Activated naive CD8-positive, alpha-beta T cell treated with anti-CD3 and anti-CD28 coated beads, Interleukin-2, amount 10 ng/mL, durations not matched to agents 7 days and 5 days (primary cell): ENCODE data around the gene B4GALT1. TPM values are rescaled to one million over a fixed set of nuclear protein-coding genes. Genes with fewer than 3 reads are reported as not detected.
A peak's percentile ranks its signal among the peaks of the same experiment; 100 is the strongest.

ENCODE experiments used
- ATAC-seq: fragments of 150-1000 bp; cut with Tn5 transposase; one replicate; pipeline ENCODE4 v1.10.0; 2021; ENCODE audit warnings: low read depth, moderate library complexity
- POLR2A ChIA-PET: fragments of 350-600 bp; sonication (Branson Sonifier 250); formaldehyde crosslinking; loops from one replicate; lab custom pipeline; 2021; ENCODE audit warnings: antibody characterized with exemption; lab: Charles Lee
- DNase-seq: peaks from one replicate; pipeline ENCODE4 v3.0.0; 2021
- H3K27ac Mint-ChIP-seq: one replicate; pipeline ENCODE4 v1.8.0; 2022; ENCODE audit warnings: mild to moderate bottlenecking, mixed read lengths
- H3K27me3 Mint-ChIP-seq: one replicate; pipeline ENCODE4 v1.8.0; 2022; ENCODE audit warnings: mild to moderate bottlenecking, moderate library complexity, mixed read lengths
- H3K36me3 Mint-ChIP-seq: one replicate; pipeline ENCODE4 v1.8.0; 2021; ENCODE audit warnings: mild to moderate bottlenecking, mixed read lengths
- H3K4me1 Mint-ChIP-seq: one replicate; pipeline ENCODE4 v1.8.0; 2021; ENCODE audit warnings: mixed read lengths
- H3K4me3 Mint-ChIP-seq: one replicate; pipeline ENCODE4 v1.8.0; 2022; ENCODE audit warnings: mild to moderate bottlenecking, moderate library complexity, mixed read lengths
- H3K9me3 Mint-ChIP-seq: one replicate; pipeline ENCODE4 v1.8.0; 2021; ENCODE audit warnings: mixed read lengths
- total RNA-seq, 2 experiments: library from RNA; stranded (reverse); gene quantifications; one replicate each; pipeline ENCODE4 v1.2.3, GENCODE V29; 2021

The B4GALT1 gene
- total RNA-seq, 2 experiments from 2014 or later: 34.6 to 35.7 TPM

GRCh38 chr9:33153001-33153400, 14.1 kb downstream of the B4GALT1 start:
- no peaks in the 10 kb centered on the region for H3K27me3 Mint-ChIP-seq
- ATAC-seq: no peak
- no peak overlapping the region for H3K27ac Mint-ChIP-seq
- H3K4me1 Mint-ChIP-seq: peaks cover 32% of the 10 kb centered on the region
- peaks cover 17% of the 10 kb centered on the region for H3K36me3 Mint-ChIP-seq
- POLR2A ChIA-PET: no interaction called here
- peaks cover 1% of the 10 kb centered on the region for H3K9me3 Mint-ChIP-seq
- DNase-seq: no peak
- H3K4me3 Mint-ChIP-seq: no peak overlapping the region

DNA sequence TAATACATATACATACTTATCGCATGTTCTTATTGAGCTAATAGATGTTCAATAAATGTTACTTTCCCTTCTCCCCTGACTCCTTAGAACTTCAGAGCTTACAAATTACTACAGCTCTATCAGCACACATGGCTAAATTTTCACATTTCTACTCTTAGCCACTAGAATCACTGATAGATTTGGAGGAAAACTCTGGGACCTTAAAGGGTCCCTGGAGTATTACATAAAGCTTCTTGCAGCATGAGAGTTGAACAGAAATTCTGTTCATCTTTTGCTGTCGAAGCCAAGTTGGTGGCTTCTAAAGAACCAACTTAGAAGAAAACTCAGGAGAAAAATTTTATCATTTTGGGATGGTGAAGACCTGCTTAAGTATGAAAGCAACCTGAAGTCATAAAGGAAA, 15.5 kb downstream of the B4GALT1 start:
- Mint-ChIP-seq H3K4me3 (no peak overlapping the region), H3K27me3 (no peaks in the 10 kb centered on the region), H3K9me3 (peaks cover 1% of the 10 kb centered on the region), H3K36me3 (peaks cover 17% of the 10 kb centered on the region), H3K4me1 (peaks cover 33% of the 10 kb centered on the region), H3K27ac (no peak overlapping the region)
- no peak for ATAC-seq
- POLR2A ChIA-PET: interaction anchor here (0.7 to 1.2 kb wide), 3 partner anchors 10 to 125 kb away, joined by 3 to 4 read pairs (median 4); partner anchors contain the start of gene B4GALT1
- no peak for DNase-seq

DNA sequence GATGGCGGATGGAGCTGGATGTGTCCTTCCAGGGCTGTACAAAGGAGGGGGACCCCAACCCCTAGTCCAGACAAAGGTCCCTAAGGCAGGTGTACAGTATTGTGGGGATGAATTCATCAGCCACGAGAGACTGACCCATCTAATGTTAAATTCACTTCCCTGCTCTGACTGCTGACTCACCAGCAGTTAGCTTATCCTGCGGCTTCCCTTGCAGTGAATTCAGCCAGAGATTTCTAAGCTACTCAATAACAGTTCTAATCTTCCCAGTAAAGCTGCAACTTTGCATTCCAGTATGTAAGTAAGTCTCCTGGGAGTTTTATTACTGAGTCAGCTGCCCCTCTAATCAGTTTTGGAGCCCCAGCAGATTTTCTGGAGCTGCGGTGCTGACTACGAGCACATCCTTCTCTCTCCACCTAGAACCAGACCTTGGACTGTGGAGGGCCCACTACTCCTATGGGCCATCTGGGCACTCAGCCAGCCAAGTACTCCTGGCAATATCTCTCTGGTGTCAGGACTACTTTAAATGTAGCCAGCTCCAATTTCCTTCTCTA, 16.1 kb downstream of the B4GALT1 start:
- peaks cover 33% of the 10 kb centered on the region for H3K4me1 Mint-ChIP-seq
- no peak overlapping the region for H3K27ac Mint-ChIP-seq
- no peak for DNase-seq
- H3K4me3 Mint-ChIP-seq: no peak overlapping the region
- ATAC-seq: no peak
- H3K9me3 Mint-ChIP-seq: peaks cover 1% of the 10 kb centered on the region
- H3K36me3 Mint-ChIP-seq: peaks cover 17% of the 10 kb centered on the region
- no peaks in the 10 kb centered on the region for H3K27me3 Mint-ChIP-seq
- POLR2A ChIA-PET: interaction anchor here (1.2 kb wide), 2 partner anchors 10 to 16 kb away, joined by 3 to 4 read pairs; partner anchors contain the start of gene B4GALT1

DNA sequence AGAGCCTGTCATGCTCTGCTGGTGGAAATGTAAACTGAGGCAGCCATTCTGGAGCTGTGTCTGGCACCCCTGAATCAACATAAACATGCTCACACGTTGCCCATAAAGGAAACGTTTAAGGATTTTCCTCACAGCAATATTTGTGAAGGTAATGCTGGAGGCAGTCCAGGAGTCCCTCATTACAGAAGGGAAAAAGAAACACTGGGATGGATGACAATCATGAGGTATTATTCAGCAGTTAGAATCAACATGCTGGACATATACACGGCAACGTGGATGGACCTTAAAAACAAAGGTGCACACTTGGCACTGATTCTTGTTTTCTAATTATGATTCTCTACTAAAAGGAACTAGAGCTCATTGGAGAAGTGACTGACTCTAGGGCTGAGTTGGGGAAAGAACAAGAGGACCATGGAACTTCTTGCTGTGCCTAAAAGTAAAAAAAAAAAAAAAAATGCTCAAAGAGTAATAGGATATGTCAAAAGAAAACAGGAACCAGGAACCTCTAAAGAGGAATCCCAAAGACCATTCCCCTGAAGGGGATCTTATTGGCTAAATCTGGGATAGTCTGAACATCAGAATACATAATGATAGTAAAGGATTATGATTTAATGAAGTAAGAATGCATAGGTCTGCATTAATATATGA, 18.6 kb downstream of the B4GALT1 start:
- Mint-ChIP-seq H3K4me1 (peaks cover 23% of the 10 kb centered on the region), H3K36me3 (peaks cover 3% of the 10 kb centered on the region), H3K27me3 (no peaks in the 10 kb centered on the region), H3K9me3 (no peaks in the 10 kb centered on the region), H3K27ac (no peak overlapping the region), H3K4me3 (no peak overlapping the region)
- DNase-seq: no peak
- POLR2A ChIA-PET: interaction anchor here (0.7 kb wide), 1 partner anchor 22 kb away, joined by 3 read pairs; no protein-coding TSS in a partner anchor
- no peak for ATAC-seq

- peaks cover 22% of the 10 kb centered on the region for H3K4me1 Mint-ChIP-seq
- H3K27ac Mint-ChIP-seq: no peak overlapping the region
- no peaks in the 10 kb centered on the region for H3K27me3 Mint-ChIP-seq
- no peaks in the 10 kb centered on the region for H3K36me3 Mint-ChIP-seq
- H3K4me3 Mint-ChIP-seq: no peak overlapping the region
- no peak for ATAC-seq
- no peak for DNase-seq
- H3K9me3 Mint-ChIP-seq: no peaks in the 10 kb centered on the region
- POLR2A ChIA-PET: interaction anchor here (0.7 kb wide), 1 partner anchor 20 kb away, joined by 3 read pairs; the partner anchor contains the start of gene B4GALT1
Measured at GRCh38 chr9:33147416-33148169, 19.5 kb downstream of the B4GALT1 start.

GRCh38 chr9:33146298-33146697, 20.8 kb downstream of the B4GALT1 start:
- POLR2A ChIA-PET: interaction anchor here (0.5 kb wide), 1 partner anchor 1242 kb away, joined by 3 read pairs; no protein-coding TSS in a partner anchor
- no peaks in the 10 kb centered on the region for H3K36me3 Mint-ChIP-seq
- DNase-seq (no peak), ATAC-seq (no peak)
- H3K27me3 Mint-ChIP-seq: no peaks in the 10 kb centered on the region
- no peak overlapping the region for H3K27ac Mint-ChIP-seq
- no peaks in the 10 kb centered on the region for H3K9me3 Mint-ChIP-seq
- H3K4me3 Mint-ChIP-seq: no peak overlapping the region
- peaks cover 26% of the 10 kb centered on the region for H3K4me1 Mint-ChIP-seq

- ATAC-seq (no peak), DNase-seq (no peak)
- no peak overlapping the region for H3K4me3 Mint-ChIP-seq
- peaks cover 32% of the 10 kb centered on the region for H3K4me1 Mint-ChIP-seq
- H3K36me3 Mint-ChIP-seq: no peaks in the 10 kb centered on the region
- H3K27me3 Mint-ChIP-seq: no peaks in the 10 kb centered on the region
- H3K9me3 Mint-ChIP-seq: no peaks in the 10 kb centered on the region
- H3K27ac Mint-ChIP-seq: no peak overlapping the region
- POLR2A ChIA-PET: no interaction called here
Measured at GRCh38 chr9:33144551-33144950, 22.6 kb downstream of the B4GALT1 start.

DNA sequence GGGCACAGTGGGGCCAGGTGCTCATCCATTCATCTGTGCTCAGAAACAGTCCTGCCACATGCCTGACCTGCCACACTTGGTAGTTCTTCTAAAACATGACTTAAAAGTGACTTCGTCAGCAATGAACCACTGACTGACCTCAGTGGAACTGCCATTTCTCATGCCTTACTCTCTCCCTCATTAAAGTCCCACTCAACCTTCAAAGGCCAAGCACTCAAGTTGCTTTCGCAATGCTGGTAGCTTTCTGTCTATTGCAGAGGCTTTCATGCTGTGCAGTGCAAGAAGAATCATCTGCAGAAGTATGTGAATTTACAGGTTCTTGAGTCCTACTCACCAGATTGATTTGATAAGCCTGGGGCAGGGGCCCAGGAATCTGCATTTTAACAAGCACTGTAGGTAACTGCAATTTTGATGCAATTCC, 23.9 kb downstream of the B4GALT1 start:
- Mint-ChIP-seq H3K4me1 (peaks cover 39% of the 10 kb centered on the region), H3K36me3 (peaks cover 3% of the 10 kb centered on the region), H3K27ac (peak overlapping the region; percentile 47), H3K4me3 (peak overlapping the region; percentile 41), H3K27me3 (no peaks in the 10 kb centered on the region), H3K9me3 (no peaks in the 10 kb centered on the region)
- POLR2A ChIA-PET: interaction anchor here (1.1 to 1.9 kb wide), 3 partner anchors 11 to 24 kb away, joined by 3 to 7 read pairs (median 6); partner anchors contain the start of gene B4GALT1
- no peak for DNase-seq
- ATAC-seq: peak; percentile 25

DNA sequence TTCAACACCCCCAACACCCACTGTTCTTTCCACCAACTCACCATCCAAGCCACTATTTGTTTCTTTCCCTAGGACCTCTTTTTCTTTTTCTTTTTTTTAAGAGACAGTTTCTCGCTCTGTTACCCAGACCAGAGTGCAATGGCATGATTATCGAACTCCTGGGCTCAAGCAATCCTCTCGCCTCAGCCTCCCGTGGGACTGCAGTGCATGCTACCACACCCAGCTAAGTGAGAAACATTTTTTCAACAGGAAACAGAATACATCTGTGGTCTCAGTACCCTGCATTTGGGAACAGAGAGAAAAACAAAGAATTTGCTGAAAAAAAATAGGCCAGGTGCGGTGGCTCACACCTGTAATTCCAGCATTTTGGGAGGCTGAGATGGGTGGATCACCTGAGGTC, 24.6 kb downstream of the B4GALT1 start:
- H3K36me3 Mint-ChIP-seq: peaks cover 3% of the 10 kb centered on the region
- no peaks in the 10 kb centered on the region for H3K9me3 Mint-ChIP-seq
- H3K27me3 Mint-ChIP-seq: no peaks in the 10 kb centered on the region
- peak overlapping the region; percentile 65 for H3K27ac Mint-ChIP-seq
- POLR2A ChIA-PET: interaction anchor here (1.7 to 1.9 kb wide), 2 partner anchors 16 to 25 kb away, joined by 6 to 7 read pairs; partner anchors contain the start of gene B4GALT1
- ATAC-seq (no peak), DNase-seq (no peak)
- peaks cover 40% of the 10 kb centered on the region for H3K4me1 Mint-ChIP-seq
- peak overlapping the region; percentile 49 for H3K4me3 Mint-ChIP-seq

DNA sequence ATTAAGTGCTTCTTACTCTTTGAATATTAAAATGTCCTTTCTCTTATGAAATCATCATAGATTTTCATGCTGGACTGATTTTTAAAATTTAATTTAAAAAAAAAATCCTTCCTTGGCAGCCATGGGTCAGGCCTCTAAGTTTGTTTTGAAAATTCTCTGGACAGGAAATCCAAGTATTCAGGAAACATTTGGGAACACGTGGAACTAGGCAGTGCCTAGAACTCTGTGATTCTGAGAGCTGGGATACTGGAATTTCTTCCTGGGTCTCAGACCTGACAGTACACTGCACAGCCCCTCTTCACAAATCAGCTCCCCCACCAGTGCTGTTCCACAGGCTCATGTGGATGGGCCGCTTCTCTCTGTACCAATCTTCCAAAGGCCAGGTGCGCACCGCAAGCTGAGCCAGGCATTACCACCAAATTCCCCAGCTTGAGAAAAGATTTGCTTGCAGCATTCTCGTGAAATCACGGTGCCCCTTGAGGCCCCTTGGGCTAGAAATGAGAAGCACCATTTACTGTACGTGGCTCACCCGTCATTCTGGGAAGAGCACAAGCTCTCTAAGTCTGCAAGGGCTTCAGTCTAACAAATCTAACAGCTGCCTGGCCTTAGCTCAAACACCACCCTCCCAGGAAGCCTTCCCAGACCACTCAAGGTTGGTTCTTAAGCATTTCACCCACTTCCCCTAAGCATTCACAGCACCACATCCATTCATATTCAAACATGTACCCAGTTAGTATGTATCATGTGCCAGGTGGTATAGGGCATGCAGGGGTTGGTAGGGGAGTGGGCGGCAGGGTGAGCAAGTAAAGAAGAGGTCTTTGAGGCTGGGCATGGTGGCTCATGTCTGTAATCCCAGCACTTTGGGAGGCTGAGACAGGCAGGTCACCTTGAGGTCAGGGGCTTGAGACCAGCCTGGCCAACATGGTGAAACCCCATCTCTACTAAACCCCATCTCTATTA, 26.5 kb downstream of the B4GALT1 start:
- Mint-ChIP-seq H3K27me3 (no peaks in the 10 kb centered on the region), H3K27ac (peak overlapping the region; percentile 7), H3K36me3 (peaks cover 3% of the 10 kb centered on the region), H3K4me3 (no peak overlapping the region), H3K9me3 (no peaks in the 10 kb centered on the region), H3K4me1 (peaks cover 53% of the 10 kb centered on the region)
- DNase-seq: no peak
- no peak for ATAC-seq
- POLR2A ChIA-PET: interaction anchor here (1.1 to 1.4 kb wide), 2 partner anchors 11 to 23 kb away, joined by 3 read pairs; no protein-coding TSS in a partner anchor

DNA sequence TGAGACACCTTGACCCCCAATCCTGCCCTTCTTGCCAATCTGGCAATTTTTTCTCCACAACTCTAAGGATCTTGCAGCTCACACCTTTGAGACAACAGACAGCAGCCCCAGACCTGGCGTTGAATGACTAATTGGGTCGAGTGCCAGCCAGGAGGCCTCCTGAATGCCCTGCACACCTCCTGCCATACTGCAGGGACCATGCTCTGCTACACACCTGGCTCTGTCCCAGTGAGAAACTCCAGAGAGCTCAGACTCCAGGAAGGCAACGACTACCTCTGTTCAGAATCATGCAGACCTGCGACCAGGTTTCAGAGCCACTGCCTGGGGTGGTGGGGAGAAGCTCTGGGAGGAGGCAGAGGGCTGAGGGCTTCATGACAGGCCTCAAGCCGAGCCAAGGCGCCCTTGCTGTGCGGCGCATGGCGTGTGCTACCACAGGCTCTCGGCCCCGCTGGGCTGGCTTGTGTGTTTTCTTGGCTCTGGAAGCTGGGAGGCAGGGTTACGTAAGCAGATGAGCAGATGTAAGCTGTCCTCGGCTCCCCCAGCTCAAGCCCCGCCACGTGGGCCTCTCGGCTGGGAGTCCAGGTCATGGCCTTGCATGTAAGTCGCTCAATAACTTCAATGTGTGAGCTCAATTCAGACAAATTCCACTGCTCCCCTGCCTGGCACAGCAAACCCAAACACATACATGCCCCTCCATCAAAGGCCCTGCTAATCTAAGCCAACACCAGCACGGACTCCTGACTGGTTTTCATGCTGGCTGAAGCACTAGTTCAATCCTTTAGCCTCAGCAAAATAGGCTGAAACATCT, 27.5 kb downstream of the B4GALT1 start:
- Mint-ChIP-seq H3K27ac (no peak overlapping the region), H3K27me3 (no peaks in the 10 kb centered on the region), H3K9me3 (no peaks in the 10 kb centered on the region), H3K36me3 (peaks cover 3% of the 10 kb centered on the region), H3K4me1 (peaks cover 56% of the 10 kb centered on the region), H3K4me3 (no peak overlapping the region)
- ATAC-seq (no peak), DNase-seq (no peak)
- POLR2A ChIA-PET: interaction anchor here (0.5 to 1.4 kb wide), 2 partner anchors 22 to 592 kb away, joined by 3 read pairs; no protein-coding TSS in a partner anchor

DNA sequence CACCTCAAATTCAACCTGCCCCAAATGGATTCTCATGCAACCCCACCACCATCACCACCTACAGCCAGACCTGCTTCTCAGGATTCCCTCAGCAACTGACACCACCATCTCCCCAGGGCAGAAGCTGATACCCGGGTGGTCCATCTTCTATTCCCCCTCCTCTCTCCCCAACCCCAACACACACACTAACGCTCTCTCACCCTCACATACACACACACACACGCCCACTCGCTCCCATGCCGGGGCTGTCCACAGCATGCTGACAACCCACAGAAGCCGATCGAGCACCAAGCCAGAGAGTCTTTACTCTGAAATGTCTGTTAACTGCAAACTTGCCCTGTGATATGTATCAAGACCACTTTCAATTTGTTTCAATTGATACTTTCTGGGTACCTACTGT, 28.4 kb downstream of the B4GALT1 start:
- H3K9me3 Mint-ChIP-seq: no peaks in the 10 kb centered on the region
- peak overlapping the region; percentile 79 for H3K27ac Mint-ChIP-seq
- peaks cover 3% of the 10 kb centered on the region for H3K36me3 Mint-ChIP-seq
- H3K4me3 Mint-ChIP-seq: peak overlapping the region; percentile 30
- DNase-seq: no peak
- POLR2A ChIA-PET: no interaction called here
- no peak for ATAC-seq
- H3K27me3 Mint-ChIP-seq: no peaks in the 10 kb centered on the region
- peaks cover 51% of the 10 kb centered on the region for H3K4me1 Mint-ChIP-seq
